BJ (cell line): ENCODE data around the gene IFFO2. TPM values are rescaled to one million over a fixed set of nuclear protein-coding genes. Genes with fewer than 3 reads are reported as not detected.
"Not testable (repeated sequence)": the region's sequence is repeated elsewhere in the genome, so short reads cannot be mapped to it uniquely, and the experiment has no call there.

Experiments used
- CTCF ChIA-PET: fragments of 350-600 bp; formaldehyde crosslinking; extraction: SDS; loops from one replicate; lab custom pipeline; 2021; ENCODE audit warnings: antibody characterized with exemption, inconsistent platforms; lab: Yijun Ruan, JAX
- POLR2A ChIA-PET: fragments of 300-600 bp; sonication (Branson Sonifier 250); formaldehyde crosslinking; extraction: SDS; loops from one replicate; lab custom pipeline; 2021; ENCODE audit warnings: antibody characterized with exemption; lab: Charles Lee
- DNase-seq: peaks from one replicate; pipeline ENCODE4 v3.0.0-alpha.2; 2011; ENCODE audit warnings: low read depth
- H3K27me3 ChIP-seq: 2 replicates; pipeline ENCODE4 v1.6.0; 2011; ENCODE audit warnings: low read length; ENCODE audit not compliant: control insufficient read depth, insufficient read depth
- H3K36me3 ChIP-seq: 2 replicates; pipeline ENCODE4 v1.5.1; 2011; ENCODE audit warnings: low read length; ENCODE audit not compliant: control insufficient read depth, insufficient read depth
- H3K4me3 ChIP-seq: 2 replicates; pipeline ENCODE4 v1.5.1; 2011; ENCODE audit warnings: low read depth, mild to moderate bottlenecking, control low read depth, low read length
- CTCF ChIP-seq: IDR thresholded peaks from 2 replicates; pipeline ENCODE4 v1.5.1; 2011; ENCODE audit warnings: low read depth, mild to moderate bottlenecking, control low read depth, inconsistent platforms, low read length, moderate library complexity; ENCODE audit not compliant: insufficient read depth
- polyA plus RNA-seq: library from polyadenylated mRNA; depleted of rRNA; stranded (reverse); fragments of >200 nt; gene quantifications from 2 replicates; pipeline ENCODE4 v1.2.3, GENCODE V29; 2011

The IFFO2 gene
- polyA plus RNA-seq, 1 experiment: 15.0 TPM

GRCh38 chr1:18898567-18898966 lies 57.9 kb downstream of the IFFO2 start:
- no peak for TF ChIP-seq CTCF
- no peak for DNase-seq
- ChIA-PET CTCF (interaction anchor here (0.6 to 1.0 kb wide), 3 partner anchors 8 to 298 kb away, joined by 3 read pairs; no protein-coding TSS in a partner anchor), POLR2A (no interaction called here)
- Histone ChIP-seq H3K27me3 (no peaks in the 10 kb centered on the region), H3K36me3 (no peaks in the 10 kb centered on the region), H3K4me3 (no peak overlapping the region)

DNA sequence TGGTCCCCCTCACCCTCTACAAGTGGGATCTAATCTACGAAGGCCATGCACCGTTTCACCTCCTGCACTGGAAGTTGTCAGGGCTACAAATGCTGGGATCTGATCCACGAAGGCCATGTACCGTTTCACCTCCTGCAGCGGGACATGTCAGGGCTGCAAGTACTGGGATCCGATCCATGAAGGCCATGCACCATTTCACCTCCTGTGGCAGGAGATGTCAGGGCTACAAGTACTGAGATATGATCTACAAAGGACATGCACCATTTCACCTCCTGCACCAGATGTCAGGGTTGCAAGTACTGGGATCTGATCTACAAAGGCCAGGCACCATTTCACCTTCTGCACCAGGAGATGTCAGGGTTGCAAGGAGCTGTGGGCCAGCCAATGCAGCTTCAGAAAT lies 61.2 kb downstream of the IFFO2 start:
- POLR2A ChIA-PET: no interaction called here

DNA sequence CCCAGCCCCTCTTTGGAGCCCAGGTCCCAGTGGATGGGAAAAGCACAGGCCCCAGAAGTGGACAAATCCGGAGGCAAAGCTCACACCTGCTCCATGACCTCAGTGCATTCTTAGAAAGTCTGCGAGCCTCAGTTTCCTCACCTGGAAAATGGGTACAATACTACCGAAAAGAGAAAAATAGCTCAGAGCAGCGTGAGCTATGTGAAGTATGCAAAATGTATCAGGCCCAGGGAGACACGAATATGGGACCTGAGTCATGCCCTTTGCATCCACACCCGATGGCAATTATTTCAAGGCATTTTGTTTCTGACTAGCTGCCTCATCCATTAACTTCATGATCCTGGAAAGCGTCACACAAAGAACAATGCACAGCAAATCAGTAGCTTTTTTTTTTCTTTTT lies 63.4 kb downstream of the IFFO2 start:
- ChIA-PET CTCF (interaction anchor here (1.0 to 4.2 kb wide), 5 partner anchors 9 to 20 kb away, joined by 3 to 21 read pairs (median 11); partner anchors contain the start of gene ALDH4A1), POLR2A (no interaction called here)
- DNase-seq: no peak
- TF ChIP-seq CTCF: no peak
- Histone ChIP-seq H3K27me3 (no peaks in the 10 kb centered on the region), H3K36me3 (no peaks in the 10 kb centered on the region), H3K4me3 (no peak overlapping the region)

More for the DNA sequence above, 61.2 kb downstream of the IFFO2 start:
- Histone ChIP-seq H3K36me3 (no peaks in the 10 kb centered on the region), H3K27me3 (no peaks in the 10 kb centered on the region), H3K4me3 (no peak overlapping the region)
- DNase-seq: no peak
- CTCF ChIA-PET: interaction anchor here (1.2 to 3.1 kb wide), 3 partner anchors 11 to 20 kb away, joined by 6 to 17 read pairs (median 12); no protein-coding TSS in a partner anchor
- TF ChIP-seq CTCF: no peak

DNA sequence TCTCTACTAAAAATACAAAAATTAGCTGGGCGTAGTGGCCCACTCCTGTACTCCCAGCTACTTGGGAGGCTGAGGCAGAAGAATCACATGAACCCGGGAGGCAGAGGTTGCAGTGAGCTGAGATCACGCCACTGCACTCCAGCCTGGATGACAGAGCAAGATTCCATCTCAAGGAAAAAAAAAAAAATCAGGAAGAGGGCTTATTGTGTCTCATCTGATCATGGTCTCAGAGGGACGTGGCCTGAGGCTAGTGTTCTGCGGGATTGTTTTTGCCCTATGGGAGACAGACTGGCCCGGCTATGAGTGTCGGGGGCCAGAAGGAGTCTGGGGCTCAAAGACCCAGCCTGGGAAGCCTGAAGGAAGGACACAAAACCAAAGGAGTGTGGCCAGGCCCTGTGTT lies 64.6 kb downstream of the IFFO2 start:
- CTCF ChIA-PET: interaction anchor here (0.9 to 4.2 kb wide), 5 partner anchors 8 to 214 kb away, joined by 3 to 21 read pairs (median 11); no protein-coding TSS in a partner anchor
- H3K27me3 ChIP-seq, H3K36me3 ChIP-seq, POLR2A ChIA-PET, DNase-seq, H3K4me3 ChIP-seq: not testable (repeated sequence)

DNA sequence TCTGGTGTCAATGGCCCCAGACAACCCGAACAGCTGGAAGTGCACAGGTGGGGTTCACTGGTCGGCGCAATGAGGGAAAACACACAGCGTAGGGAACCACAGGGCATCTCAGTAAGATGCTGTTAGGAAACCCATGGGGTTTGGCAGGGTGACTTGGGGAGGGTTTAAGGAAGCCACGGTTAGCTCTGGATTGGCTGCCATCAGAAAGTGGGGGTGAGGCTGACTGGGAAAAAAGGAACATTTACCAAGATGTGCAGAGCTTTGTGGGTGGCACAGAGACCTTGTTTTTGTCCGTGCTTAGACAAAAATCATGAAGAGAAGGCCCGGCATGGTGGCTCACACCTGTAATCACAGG lies 65.1 kb downstream of the IFFO2 start:
- TF ChIP-seq CTCF: no peak
- no peaks in the 10 kb centered on the region for H3K27me3 ChIP-seq
- ChIA-PET CTCF (interaction anchor here (0.9 to 4.2 kb wide), 5 partner anchors 9 to 214 kb away, joined by 3 to 21 read pairs (median 5); no protein-coding TSS in a partner anchor), POLR2A (no interaction called here)
- no peak for DNase-seq
- no peak overlapping the region for H3K4me3 ChIP-seq
- H3K36me3 ChIP-seq: no peaks in the 10 kb centered on the region
